ENCODE results near the gene GRID1.

DNA sequence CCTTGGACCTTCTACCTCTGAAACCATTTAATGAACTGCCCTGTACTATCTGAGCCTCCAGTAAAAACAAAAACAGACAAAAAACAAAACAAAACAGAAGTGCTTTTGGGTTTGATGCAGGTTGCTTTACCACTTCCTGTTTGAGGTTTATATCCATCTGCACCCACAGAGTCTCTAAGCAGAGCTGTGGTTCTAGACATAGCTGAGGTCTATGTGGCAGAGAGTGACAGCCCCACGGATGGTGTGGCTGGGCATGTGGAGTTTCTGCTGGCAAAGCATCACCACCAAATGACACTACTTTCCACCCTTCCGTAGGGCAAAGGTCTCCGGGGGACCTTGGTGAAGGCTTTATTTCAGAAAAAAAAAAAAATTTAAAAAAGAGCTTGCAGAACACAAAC lies 754.2 kb downstream of the GRID1 start:
- TF ChIP-seq, protein P1, sequence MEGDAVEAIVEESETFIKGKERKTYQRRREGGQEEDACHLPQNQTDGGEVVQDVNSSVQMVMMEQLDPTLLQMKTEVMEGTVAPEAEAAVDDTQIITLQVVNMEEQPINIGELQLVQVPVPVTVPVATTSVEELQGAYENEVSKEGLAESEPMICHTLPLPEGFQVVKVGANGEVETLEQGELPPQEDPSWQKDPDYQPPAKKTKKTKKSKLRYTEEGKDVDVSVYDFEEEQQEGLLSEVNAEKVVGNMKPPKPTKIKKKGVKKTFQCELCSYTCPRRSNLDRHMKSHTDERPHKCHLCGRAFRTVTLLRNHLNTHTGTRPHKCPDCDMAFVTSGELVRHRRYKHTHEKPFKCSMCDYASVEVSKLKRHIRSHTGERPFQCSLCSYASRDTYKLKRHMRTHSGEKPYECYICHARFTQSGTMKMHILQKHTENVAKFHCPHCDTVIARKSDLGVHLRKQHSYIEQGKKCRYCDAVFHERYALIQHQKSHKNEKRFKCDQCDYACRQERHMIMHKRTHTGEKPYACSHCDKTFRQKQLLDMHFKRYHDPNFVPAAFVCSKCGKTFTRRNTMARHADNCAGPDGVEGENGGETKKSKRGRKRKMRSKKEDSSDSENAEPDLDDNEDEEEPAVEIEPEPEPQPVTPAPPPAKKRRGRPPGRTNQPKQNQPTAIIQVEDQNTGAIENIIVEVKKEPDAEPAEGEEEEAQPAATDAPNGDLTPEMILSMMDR (IDR thresholded peaks at IDR 0.05 in 2 of 3, conservative IDR thresholded peaks at IDR 0.05 in 1 of 3; ENCODE audit: borderline replicate concordance in 1 of 3, insufficient read depth in 1 of 3, low read depth in 2 of 3, low read length in 2 of 3): no peak
- TF ChIP-seq YY1 (IDR thresholded peaks at IDR 0.05; ENCODE audit: extremely low read depth, insufficient replicate concordance, low read depth, low read length) (no peak), SIN3A (IDR thresholded peaks at IDR 0.05; ENCODE audit: low read depth) (no peak), POLR2A (IDR thresholded peaks at IDR 0.05; ENCODE audit: borderline replicate concordance, extremely low read depth, insufficient read depth, insufficient read length) (no peak), JUND (IDR thresholded peaks at IDR 0.05) (no peak), ZNF274 (IDR thresholded peaks at IDR 0.05; ENCODE audit: low read depth, low read length) (no peak), EZH2phosphoT487 (IDR thresholded peaks at IDR 0.05; ENCODE audit: borderline replicate concordance) (no peak), SP1 (IDR thresholded peaks at IDR 0.05; ENCODE audit: low read depth) (no peak), CEBPB (IDR thresholded peaks at IDR 0.05; ENCODE audit: low read depth) (no peak), EZH2 (IDR thresholded peaks at IDR 0.05) (no peak), ZFX (IDR thresholded peaks at IDR 0.05) (no peak), POLR2AphosphoS5 (IDR thresholded peaks at IDR 0.05; ENCODE audit: low read depth, low read length) (no peak)
- TF ChIP-seq, protein P2, sequence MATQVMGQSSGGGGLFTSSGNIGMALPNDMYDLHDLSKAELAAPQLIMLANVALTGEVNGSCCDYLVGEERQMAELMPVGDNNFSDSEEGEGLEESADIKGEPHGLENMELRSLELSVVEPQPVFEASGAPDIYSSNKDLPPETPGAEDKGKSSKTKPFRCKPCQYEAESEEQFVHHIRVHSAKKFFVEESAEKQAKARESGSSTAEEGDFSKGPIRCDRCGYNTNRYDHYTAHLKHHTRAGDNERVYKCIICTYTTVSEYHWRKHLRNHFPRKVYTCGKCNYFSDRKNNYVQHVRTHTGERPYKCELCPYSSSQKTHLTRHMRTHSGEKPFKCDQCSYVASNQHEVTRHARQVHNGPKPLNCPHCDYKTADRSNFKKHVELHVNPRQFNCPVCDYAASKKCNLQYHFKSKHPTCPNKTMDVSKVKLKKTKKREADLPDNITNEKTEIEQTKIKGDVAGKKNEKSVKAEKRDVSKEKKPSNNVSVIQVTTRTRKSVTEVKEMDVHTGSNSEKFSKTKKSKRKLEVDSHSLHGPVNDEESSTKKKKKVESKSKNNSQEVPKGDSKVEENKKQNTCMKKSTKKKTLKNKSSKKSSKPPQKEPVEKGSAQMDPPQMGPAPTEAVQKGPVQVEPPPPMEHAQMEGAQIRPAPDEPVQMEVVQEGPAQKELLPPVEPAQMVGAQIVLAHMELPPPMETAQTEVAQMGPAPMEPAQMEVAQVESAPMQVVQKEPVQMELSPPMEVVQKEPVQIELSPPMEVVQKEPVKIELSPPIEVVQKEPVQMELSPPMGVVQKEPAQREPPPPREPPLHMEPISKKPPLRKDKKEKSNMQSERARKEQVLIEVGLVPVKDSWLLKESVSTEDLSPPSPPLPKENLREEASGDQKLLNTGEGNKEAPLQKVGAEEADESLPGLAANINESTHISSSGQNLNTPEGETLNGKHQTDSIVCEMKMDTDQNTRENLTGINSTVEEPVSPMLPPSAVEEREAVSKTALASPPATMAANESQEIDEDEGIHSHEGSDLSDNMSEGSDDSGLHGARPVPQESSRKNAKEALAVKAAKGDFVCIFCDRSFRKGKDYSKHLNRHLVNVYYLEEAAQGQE (IDR thresholded peaks at IDR 0.05; ENCODE audit: low read depth): no peak
- TF ChIP-seq, protein P3, sequence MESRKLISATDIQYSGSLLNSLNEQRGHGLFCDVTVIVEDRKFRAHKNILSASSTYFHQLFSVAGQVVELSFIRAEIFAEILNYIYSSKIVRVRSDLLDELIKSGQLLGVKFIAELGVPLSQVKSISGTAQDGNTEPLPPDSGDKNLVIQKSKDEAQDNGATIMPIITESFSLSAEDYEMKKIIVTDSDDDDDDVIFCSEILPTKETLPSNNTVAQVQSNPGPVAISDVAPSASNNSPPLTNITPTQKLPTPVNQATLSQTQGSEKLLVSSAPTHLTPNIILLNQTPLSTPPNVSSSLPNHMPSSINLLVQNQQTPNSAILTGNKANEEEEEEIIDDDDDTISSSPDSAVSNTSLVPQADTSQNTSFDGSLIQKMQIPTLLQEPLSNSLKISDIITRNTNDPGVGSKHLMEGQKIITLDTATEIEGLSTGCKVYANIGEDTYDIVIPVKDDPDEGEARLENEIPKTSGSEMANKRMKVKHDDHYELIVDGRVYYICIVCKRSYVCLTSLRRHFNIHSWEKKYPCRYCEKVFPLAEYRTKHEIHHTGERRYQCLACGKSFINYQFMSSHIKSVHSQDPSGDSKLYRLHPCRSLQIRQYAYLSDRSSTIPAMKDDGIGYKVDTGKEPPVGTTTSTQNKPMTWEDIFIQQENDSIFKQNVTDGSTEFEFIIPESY (IDR thresholded peaks at IDR 0.05; ENCODE audit: extremely low read depth, insufficient replicate concordance, low read length): no peak

All from HCT116 (cell line).